Keratinocyte (primary cell): ENCODE measurements around the gene RNF212. TPM values are rescaled to one million over a fixed set of nuclear protein-coding genes. Genes with fewer than 3 reads are reported as not detected.

Experiments
- DNase-seq: peaks from one replicate; pipeline ENCODE4 v3.0.0-alpha.2; 2011; ENCODE audit warnings: low read depth, missing footprints, low spot score
- FAIRE-seq: peaks from 2 replicates; lab custom pipeline; 2011; peaks lifted over from hg19 to GRCh38; lab: Jason Lieb, UNC
- H2AFZ ChIP-seq: 2 replicates; pipeline ENCODE4 v1.6.0; 2012; ENCODE audit warnings: low read length, control low read depth, inconsistent platforms; ENCODE audit not compliant: control insufficient read depth
- H3K27ac ChIP-seq: 2 replicates; pipeline ENCODE4 v1.5.1; 2011; ENCODE audit warnings: low read length; ENCODE audit not compliant: control insufficient read depth, insufficient read depth
- H3K27me3 ChIP-seq: 3 replicates; pipeline ENCODE4 v1.6.0; 2011; ENCODE audit warnings: low read length; ENCODE audit not compliant: control insufficient read depth, insufficient read depth; ENCODE audit errors: extremely low read depth
- H3K36me3 ChIP-seq, 2 experiments: 2 replicates in 1 of 2; 3 replicates in 1 of 2; pipeline ENCODE4 v1.5.1; 2011; ENCODE audit warnings: low read length in 2 of 2, mild to moderate bottlenecking in 1 of 2; ENCODE audit not compliant: control insufficient read depth in 2 of 2, insufficient read depth in 2 of 2; ENCODE audit errors: extremely low read depth in 1 of 2
- H3K4me1 ChIP-seq: 3 replicates; pipeline ENCODE4 v1.5.1; 2011; ENCODE audit warnings: low read length; ENCODE audit not compliant: control insufficient read depth, insufficient read depth; ENCODE audit errors: extremely low read depth
- H3K4me2 ChIP-seq: 3 replicates; pipeline ENCODE4 v1.6.0; 2011; ENCODE audit warnings: low read depth, low read length; ENCODE audit not compliant: control insufficient read depth, insufficient read depth; ENCODE audit errors: extremely low read depth
- H3K4me3 ChIP-seq, 3 experiments: fragments of 200-600 bp in 1 of 3; sonication (generic) in 1 of 3; 2 replicates in 2 of 3; 3 replicates in 1 of 3; pipeline ENCODE4 v1.5.1; 2011 to 2016; ENCODE audit warnings: low read length in 3 of 3, mild to moderate bottlenecking in 3 of 3, control low read depth in 2 of 3, inconsistent platforms in 1 of 3, low read depth in 1 of 3, mixed read lengths in 1 of 3, mixed run types in 1 of 3, moderate library complexity in 1 of 3; ENCODE audit not compliant: control insufficient read depth in 2 of 3, insufficient read depth in 2 of 3; ENCODE audit errors: extremely low read depth in 1 of 3
- H3K79me2 ChIP-seq: 2 replicates; pipeline ENCODE4 v1.6.0; 2012; ENCODE audit warnings: low read length; ENCODE audit not compliant: control insufficient read depth, insufficient read depth
- H3K9ac ChIP-seq: 3 replicates; pipeline ENCODE4 v1.6.0; 2011; ENCODE audit warnings: low read length; ENCODE audit not compliant: control insufficient read depth, insufficient read depth; ENCODE audit errors: extremely low read depth
- H3K9me1 ChIP-seq: 3 replicates; pipeline ENCODE4 v1.6.0; 2011; ENCODE audit warnings: low read length; ENCODE audit not compliant: control insufficient read depth, insufficient read depth; ENCODE audit errors: extremely low read depth
- H3K9me3 ChIP-seq: 2 replicates; pipeline ENCODE4 v1.5.1; 2012; ENCODE audit warnings: low read depth, low read length; ENCODE audit not compliant: control insufficient read depth
- H4K20me1 ChIP-seq: 3 replicates; pipeline ENCODE4 v1.6.0; 2011; ENCODE audit warnings: low read length; ENCODE audit not compliant: control insufficient read depth, insufficient read depth; ENCODE audit errors: extremely low read depth
- EZH2 ChIP-seq: IDR thresholded peaks from one replicate; pipeline ENCODE4 v1.6.1; 2012; ENCODE audit warnings: inconsistent platforms, mild to moderate bottlenecking, low read length, moderate library complexity
- dilution Hi-C: fragments of 300-500 bp; cut with MboI; formaldehyde crosslinking; loops from one replicate; pipeline ENCODE4 v1.7.0; 2020; ENCODE audit warnings: low sequenced_read_pairs; ENCODE audit not compliant: extremely low pct_ligation_motif_present
- polyA plus RNA-seq, 5 experiments: library from polyadenylated mRNA; depleted of rRNA in 3 of 5; stranded (reverse) in 3 of 5; stranded (forward) in 1 of 5; unstranded in 1 of 5; fragments of >200 nt; gene quantifications; 1 replicate in 1 of 5; 2 replicates in 3 of 5; 3 replicates in 1 of 5; pipeline versions ENCODE4 v1.2.1 to v1.2.3, GENCODE V29; 2011 to 2012; ENCODE audit warnings: missing spikeins in 2 of 5, low read depth in 1 of 5, low replicate concordance in 1 of 5
- TF ChIP-seq, protein P1 (sequence below), 3 experiments: IDR thresholded peaks in 1 of 3; conservative IDR thresholded peaks in 1 of 3; optimal IDR thresholded peaks in 1 of 3; 2 replicates in 2 of 3; 3 replicates in 1 of 3; pipeline versions ENCODE3 to v1.5.1; 2011; ENCODE audit warnings: low read length in 3 of 3, mild to moderate bottlenecking in 3 of 3, moderate library complexity in 2 of 3, control low read depth in 1 of 3, inconsistent platforms in 1 of 3; ENCODE audit not compliant: insufficient read depth in 2 of 3; ENCODE audit errors: extremely low read depth in 1 of 3

RNF212 gene
- polyA plus RNA-seq, 1 donor (not counting 4 experiments of a cell fraction or from before 2014, with no cell fraction given) = 0.16 TPM

DNA sequence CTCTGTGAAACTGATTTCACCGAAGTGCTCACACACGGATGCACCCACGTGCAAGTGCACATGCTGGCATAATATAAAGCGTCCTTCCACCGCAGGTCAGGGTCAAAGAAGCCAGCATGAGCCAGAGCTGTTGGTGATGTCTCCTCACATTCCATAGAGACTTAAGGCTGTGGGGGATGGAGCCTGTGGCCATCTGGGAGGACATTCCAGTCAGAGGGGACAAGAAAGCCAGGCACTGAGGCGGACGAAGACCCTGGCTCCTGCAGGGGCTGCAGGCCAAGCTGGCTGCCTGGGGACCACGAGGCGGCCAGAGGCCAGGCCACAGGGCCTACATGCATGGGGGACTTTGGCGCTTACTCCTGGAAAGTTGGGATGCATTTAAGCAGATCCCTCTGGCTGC lies 7.7 kb downstream of the RNF212 start:
- Histone ChIP-seq H3K4me1 (peaks cover 2% of the 10 kb centered on the region), H3K79me2 (no peaks in the 10 kb centered on the region), H3K27me3 (peaks cover 9% of the 10 kb centered on the region), H3K4me3 (no peak overlapping the region), H4K20me1 (no peaks in the 10 kb centered on the region), H3K9ac (no peak overlapping the region), H3K36me3 (no peaks in the 10 kb centered on the region), H3K27ac (no peak overlapping the region), H3K9me3 (no peaks in the 10 kb centered on the region), H2AFZ (no peak overlapping the region), H3K9me1 (no peaks in the 10 kb centered on the region), H3K4me2 (no peak overlapping the region)
- DNase-seq = no peak
- dilution Hi-C loops = no loop called here
- no peak for FAIRE-seq
- no peak for TF ChIP-seq EZH2
- TF ChIP-seq, protein P1, sequence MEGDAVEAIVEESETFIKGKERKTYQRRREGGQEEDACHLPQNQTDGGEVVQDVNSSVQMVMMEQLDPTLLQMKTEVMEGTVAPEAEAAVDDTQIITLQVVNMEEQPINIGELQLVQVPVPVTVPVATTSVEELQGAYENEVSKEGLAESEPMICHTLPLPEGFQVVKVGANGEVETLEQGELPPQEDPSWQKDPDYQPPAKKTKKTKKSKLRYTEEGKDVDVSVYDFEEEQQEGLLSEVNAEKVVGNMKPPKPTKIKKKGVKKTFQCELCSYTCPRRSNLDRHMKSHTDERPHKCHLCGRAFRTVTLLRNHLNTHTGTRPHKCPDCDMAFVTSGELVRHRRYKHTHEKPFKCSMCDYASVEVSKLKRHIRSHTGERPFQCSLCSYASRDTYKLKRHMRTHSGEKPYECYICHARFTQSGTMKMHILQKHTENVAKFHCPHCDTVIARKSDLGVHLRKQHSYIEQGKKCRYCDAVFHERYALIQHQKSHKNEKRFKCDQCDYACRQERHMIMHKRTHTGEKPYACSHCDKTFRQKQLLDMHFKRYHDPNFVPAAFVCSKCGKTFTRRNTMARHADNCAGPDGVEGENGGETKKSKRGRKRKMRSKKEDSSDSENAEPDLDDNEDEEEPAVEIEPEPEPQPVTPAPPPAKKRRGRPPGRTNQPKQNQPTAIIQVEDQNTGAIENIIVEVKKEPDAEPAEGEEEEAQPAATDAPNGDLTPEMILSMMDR (optimal IDR thresholded peaks at IDR 0.05 in 1 of 3, IDR thresholded peaks at IDR 0.05 in 1 of 3, conservative IDR thresholded peaks at IDR 0.05 in 1 of 3; ENCODE audit: extremely low read depth in 1 of 3, insufficient read depth in 2 of 3, low read length in 3 of 3) = no peak

DNA sequence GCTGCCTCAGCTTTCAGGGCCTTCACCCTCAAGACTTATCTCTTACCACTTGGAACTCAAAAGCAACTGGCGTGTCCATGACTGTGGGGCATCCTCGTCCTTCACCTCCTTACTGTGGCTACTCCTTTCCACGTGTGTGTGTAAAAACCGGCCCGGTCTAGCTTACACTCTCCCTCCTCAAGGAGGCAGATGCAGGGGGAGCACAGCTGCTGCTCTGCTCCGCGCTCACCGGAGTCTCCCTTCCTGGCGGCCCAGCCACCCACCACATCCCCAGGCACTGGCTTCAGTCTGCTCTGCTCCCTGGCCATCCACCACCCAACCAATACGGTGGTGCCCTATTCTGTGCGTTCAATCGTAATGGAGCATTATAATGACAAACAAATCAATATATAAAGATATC lies 8.3 kb downstream of the RNF212 start:
- Histone ChIP-seq H3K9ac (no peak overlapping the region), H3K4me1 (no peaks in the 10 kb centered on the region), H3K79me2 (no peaks in the 10 kb centered on the region), H4K20me1 (no peaks in the 10 kb centered on the region), H3K4me3 (no peak overlapping the region), H3K9me1 (no peaks in the 10 kb centered on the region), H3K4me2 (no peak overlapping the region), H3K27me3 (peaks cover 9% of the 10 kb centered on the region), H3K9me3 (no peaks in the 10 kb centered on the region), H2AFZ (no peak overlapping the region), H3K27ac (no peak overlapping the region), H3K36me3 (no peaks in the 10 kb centered on the region)
- DNase-seq = no peak
- dilution Hi-C loops = no loop called here
- no peak for FAIRE-seq
- TF ChIP-seq EZH2 = no peak
- TF ChIP-seq, protein P1 (optimal IDR thresholded peaks at IDR 0.05 in 1 of 3, IDR thresholded peaks at IDR 0.05 in 1 of 3, conservative IDR thresholded peaks at IDR 0.05 in 1 of 3; ENCODE audit: extremely low read depth in 1 of 3, insufficient read depth in 2 of 3, low read length in 3 of 3) = no peak
